GM19395 (cell line): ENCODE data around the gene MYO18A.

Experiments
- ATAC-seq: cut with Tn5 transposase; IDR thresholded peaks from one replicate; pipeline ENCODE4 v1.9.1; 2021; ENCODE audit warnings: mild to moderate bottlenecking, moderate library complexity; ENCODE audit not compliant: unreplicated experiment

MYO18A gene

DNA sequence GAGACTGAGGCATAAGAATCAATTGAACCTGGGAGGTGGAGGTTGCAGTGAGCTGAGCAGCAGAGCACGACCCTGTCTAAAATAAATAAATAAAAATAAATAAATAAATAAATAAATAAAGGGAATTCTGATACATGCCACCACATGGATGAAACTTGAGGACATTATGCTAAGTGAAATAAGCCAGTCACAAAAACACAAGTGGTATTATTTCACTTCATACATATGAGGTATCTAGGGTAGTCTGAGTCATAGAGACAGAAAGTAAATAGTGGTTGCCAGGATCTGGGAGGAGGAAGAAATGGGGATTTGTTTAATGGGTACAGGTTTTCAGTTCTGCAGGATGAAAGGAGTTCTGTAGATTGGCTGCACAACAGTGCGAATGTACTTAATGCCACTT lies 120.9 kb downstream of the MYO18A start:
- no peak for ATAC-seq

DNA sequence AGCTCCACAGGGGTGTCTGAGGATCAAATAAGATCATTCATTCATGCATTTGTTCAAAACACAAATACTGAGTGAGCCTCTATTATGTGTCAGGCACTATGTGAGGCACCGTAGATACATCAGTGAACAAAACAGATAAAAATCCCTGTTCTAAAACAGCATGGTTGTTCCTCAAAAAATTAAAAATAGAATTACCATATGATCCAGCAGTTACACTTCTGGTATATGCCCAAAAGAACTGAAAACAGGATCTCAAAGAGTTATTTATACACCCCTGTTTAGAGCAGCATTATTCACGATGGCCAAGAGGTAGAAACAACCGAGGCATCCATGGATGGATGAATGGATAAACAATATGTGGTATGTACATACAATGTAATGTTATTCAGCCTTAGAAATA lies 121.8 kb downstream of the MYO18A start:
- ATAC-seq, result no peak

DNA sequence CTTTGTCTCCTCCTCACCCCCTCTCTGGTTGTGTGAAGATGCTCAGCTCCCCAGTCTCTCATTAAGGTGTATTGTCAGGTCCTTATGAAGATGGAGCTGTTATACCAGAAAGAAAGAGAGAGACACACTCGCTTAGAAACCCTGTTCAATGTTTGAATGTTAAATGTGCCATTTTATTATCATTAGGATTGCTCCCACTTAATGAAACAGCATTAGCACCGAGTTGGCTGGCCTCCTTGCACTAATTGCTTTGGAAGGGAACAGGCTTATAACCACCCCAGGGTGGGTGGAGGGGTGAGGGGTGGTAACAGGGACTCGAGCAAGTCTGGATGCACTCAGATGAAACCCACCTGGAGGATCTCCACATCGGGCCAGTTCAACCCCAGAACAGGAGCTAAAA lies 122.8 kb downstream of the MYO18A start:
- no peak for ATAC-seq

DNA sequence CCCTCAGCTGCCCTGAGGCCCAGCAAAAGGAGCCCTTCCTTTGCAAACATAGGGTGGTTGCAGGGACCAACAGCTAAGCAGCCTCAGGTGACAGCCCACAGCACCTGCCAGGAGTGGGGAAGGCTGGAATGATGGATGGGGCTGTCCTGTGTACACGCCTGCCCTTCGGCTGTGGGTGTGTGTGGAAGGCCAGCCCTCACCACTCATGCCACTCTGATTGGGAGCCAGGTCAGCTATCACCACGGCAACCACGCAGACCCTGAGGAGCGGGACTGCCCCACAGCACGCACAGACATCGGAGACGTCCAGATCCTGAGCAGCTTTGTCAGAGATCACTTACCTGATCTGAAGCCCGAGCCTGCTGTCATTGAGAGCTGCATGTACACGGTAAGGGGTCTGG lies 125.4 kb downstream of the MYO18A start:
- ATAC-seq, result no peak

DNA sequence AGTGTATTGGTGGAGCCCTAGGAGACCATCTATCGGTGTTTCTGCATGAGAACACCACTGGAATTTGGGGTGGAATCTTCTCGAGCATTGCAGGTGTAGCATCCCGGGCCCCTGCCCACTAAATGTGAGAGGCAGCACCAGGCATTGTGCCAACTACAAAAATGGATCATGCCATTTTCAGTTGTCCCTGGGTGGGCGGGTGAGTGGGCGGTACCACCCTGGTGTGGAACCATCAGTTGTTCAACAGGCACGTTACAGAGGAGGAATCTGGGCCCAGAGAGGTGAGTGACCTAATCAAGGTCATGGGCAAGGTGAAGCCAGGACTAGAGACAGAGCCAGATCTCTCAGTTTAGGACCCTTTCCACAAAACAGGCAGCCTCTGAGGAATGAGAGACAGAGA lies 128.5 kb downstream of the MYO18A start:
- no peak for ATAC-seq

DNA sequence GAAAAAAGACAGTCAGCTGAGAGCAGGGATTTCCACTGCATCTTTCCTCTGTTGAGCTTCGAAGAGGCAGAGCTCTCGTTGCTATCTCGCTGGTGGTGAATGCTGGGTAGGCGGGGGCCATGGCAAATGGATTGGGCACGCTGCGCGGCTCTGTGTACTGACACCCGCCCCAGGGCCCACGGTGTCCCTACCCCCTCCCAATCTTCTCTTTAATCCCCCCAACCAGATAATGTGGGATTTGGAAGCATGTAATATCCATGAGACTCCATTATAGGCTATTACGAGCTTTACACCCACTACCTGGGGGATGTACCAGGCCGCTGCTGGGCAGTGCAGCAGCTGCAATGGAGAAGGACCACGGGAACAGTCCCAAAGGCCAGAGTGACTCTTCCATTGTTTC lies 129.0 kb downstream of the MYO18A start:
- ATAC-seq, result no peak

DNA sequence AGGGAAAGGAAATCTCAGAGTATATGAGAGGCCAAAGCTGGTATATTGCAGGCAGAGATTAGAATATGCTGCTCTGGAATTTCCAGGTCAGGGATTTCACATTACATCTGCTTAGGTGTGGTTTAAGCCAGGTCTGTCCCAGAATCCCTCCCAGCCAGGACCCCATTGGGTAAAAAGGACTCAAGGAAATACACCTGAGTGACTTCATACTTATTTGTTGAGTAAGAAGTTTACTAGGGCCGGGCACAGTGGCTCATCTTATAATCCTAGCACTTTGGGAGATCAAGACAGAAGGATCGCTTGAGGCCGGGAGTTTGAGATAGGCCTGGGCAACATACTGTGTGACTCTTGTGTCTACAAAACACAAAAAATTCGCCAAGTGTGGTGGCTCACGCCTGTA lies 130.0 kb downstream of the MYO18A start:
- no peak for ATAC-seq

DNA sequence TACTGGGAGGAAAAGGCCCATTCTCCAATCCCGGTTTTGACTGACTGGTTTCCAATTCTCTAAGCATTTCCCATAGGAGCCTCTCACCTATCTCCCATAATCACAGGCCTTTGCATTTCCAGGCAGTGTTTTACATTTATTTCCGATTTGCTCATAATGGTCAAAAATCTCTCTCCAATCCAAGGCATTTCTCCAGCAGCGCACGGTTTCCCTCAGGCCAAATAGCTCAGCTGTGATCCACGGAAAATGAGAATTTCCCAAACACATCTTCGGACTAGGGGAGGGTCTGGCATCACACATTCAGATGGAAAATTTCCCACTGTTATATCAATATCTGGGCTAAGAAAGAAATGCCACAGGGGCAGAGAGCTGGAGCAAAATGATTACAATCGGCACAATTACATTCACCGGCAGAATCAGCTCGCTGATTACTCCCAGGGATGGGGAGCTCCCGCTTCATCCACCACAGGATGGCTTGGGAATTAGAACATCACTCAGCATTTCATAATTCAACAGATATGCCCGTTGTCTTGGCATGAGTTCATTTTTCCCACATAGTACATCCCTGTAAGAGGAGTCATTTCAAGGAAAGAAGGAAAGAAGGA lies 130.6 kb downstream of the MYO18A start:
- no peak for ATAC-seq

DNA sequence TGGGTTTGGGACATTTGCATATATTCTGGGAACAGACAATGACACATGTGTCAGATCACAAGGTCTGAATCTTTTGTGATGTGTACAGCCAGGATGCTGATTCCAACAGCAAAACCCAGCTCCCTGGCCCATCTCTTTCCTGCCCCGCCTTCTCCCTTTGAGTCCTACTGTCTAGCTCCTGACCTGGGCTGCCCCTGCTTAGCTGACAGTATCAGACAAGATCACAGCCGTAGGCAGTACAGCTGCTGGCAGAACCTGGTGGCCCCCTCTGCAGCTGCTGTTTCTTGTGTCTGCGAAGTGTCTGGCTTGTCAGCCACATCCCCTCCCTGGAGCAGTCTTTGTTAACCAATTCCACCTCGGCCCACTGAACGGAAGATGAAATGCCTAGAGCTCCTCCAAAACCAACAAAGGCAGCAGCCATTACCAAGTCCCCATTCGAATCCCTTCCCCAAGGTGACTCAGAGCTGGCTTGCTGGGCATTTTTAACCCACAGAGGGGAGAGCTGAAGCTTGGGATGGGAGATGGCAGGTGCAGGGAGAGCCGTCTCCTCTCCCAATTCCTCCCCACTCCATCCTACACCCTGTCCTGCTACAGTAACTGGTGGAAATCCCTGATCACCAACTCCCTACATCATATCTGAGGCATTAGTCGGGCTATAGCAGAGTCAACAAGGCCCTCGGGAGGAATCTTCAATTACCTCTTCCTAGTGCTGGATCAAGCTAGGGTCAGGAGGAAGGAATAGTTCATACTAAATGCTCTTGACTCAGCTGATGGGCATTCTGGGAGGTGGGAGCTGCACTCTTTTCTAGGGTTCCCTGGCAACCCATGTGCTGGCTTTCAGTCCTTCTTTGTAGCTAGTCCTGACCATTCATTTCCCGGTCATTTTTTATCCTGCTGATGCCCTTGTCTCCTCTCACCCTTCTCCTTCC lies 131.5 kb downstream of the MYO18A start:
- ATAC-seq, result no peak

DNA sequence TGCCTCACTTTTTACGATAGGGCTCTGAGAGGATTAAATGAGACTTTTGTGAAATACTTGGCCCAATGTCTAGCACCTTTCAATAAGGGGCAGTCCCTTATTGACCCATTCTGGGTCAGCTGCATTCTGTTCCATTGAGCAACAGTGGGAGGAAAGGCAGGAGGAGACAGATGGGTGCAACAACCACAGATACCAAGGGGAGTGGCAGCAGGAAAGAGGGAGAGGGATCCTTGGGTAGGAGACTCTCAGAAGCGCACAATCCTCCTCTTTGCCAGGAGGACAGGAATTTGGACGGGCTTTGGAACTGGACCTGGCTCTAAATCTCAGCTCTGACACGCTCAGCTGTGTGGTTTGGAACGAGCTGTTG lies 133.7 kb downstream of the MYO18A start:
- ATAC-seq, result no peak

DNA sequence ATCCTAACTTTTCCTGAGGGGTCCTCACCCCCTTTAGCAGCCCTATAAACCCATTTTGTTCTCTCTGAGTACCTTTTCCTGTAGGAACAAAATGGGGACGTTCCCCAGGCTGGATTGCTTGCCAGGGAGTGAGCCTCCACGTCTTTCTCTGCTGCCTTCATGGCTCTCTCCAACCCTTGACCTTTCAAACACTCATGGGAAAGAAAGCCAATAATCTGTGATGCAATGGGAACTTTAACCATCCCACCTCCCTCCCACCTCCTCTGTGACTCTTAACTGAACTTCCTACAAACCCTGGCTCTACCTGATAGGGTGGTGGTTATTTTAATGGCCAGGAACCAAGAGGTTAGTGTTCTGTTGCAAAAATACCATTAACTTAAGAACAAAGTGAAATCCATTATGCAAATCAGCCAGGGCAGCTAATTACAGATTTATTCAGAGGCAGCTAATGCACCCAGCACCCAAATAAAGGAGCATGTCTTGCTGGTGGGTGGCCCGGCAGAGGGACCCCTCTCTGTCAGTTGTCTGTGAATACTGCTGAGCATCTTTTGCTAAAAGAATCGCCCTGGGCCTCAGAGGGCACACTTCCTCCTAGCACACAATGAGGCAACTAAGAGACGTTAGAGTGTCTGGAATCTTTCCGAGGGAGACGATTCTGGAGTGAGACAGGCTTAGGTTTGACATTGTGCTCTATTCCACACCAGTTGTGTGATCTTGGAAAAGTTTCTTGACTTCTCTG lies 134.3 kb downstream of the MYO18A start:
- ATAC-seq, result no peak

DNA sequence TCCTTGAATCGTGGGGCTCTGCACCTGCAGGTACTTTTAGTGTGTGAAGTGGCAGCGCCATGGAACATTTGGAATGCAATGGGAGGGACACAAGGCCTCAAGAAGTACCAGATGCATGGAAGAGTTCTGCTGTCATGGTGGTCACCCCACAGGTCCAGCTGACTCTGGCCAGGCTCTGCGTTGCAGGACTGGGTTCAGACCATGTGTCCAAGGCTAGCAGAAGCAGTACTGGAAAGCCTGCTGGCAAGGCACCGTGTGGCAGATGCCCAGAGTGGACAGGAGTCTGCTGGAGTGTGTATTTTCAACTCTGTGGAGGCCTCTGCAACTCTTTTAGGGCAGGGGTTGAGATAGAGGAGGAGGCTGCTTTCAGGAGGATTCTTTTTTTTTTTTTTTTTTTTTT lies 135.2 kb downstream of the MYO18A start:
- no peak for ATAC-seq

DNA sequence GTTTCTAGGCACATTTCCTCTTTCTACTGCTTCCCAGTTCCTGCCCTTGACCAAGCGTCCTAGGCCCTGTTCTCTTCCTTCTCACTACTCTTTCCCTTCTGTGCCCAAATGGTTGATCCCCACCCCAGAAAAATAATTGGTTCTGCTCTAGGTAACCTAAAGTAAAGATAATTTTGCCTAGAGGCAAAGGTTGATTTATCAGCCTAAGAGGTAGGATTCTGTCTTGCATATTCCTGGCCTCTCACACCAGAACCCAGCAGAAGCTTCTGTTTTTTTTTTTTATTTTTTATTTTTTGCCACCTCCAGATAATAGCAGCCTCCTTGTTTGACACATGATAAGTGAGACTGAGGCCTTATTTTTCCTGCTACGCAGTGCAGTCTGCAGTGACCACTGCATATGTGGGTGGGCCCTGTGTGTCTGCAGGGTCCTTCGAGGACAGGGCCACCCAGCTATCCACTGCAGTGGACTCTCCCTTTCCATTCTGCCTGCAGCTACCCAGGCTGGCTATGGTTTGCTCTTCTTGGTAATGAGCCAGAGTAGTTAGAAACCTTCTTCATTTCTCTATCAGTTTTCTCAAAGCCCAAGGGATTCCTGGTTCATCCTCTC lies 136.6 kb downstream of the MYO18A start:
- ATAC-seq, result no peak

DNA sequence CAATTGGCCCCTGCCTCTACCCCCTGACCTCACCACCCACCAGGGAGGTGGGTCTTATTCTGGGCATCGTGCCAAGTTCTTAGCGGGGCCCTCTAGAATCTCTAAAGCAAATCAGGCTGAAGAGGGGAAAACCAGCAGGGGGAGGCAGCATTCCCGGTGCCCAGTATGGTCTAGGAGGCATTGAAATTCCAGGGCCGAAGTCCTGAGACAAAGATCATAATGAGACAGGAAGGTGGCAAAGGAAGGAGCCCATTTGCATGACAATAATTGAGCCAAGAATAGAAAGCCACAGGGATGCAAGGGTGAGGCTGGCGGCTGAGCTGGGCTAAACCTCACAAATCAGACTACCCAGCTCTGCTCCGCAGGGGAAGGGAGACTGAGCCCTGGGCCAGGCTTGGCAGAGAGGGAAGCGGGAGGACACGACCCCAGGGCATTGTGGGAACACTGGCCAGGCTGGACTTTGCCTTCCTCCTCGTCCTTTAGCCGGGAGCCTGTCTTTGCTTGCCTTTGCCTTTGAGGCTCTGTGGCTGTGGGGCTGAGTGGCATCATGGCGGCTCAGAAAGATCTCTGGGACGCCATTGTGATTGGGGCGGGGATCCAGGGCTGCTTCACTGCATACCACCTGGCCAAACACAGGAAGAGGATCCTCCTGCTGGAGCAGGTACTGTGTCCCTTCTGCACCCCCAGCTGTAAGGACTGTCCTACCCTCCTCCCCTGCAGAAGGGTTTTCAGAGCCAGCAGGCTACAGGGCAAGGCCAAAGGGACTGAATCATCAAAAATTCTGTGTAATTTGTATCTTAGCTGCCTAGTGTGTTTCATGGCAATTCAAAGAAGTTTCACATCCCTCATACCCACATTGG lies 137.3 kb downstream of the MYO18A start, which contains the start of gene PIPOX:
TSS of gene PIPOX (plus strand) at position 463 of the 860 bp plus-strand sequence. CDS start at position 548, 85 bp downstream.
- ATAC-seq, result no peak

DNA sequence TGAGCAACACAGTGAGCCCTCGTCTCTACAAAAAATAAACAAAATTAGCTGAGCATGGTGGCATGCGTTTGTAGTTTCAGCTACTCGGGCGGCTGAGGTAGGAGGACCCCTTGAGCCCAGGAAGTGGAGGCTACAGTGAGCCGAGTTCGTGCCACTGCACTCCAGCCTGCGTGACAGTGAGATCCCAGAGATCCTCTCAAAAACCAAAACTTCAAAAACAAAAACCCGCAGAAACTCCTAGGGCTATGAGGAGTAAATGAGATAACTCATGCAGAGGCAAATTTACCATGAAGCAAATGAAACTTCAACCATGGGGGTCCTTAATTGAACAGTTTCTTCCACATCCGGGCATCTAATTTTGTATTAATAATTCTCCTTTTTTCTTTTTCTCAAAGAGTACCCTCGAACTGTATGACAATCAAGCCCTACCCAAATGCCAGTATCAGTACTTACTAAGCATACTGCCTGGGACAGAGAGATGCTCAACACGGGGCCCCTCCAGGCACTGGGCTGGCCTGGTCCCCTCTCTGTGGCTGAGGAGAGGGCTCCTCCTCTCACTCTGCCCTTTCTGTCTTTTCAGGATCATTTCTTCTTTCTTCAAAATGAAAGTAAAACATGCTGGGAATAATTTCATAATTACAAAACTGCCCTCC lies 138.0 kb downstream of the MYO18A start:
- no peak for ATAC-seq

DNA sequence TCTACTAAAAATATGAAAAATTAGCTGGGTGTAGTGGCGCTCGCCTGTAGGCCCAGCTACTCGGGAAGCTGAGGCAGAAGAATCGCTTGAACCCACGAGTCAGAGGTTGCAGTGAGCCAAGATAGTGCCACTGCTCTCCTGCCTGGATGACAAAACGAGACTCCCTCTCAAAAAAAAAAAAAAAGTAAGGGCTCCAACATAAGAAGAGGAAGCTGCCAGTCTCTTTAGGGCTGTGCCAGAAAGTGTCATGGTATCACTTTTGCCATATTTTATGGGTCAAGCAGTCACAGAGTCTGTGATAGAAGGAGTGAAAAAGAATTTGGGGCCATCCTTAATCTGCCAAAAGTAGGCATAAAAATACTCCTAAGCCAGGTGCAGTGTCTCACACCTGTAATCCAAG lies 138.6 kb downstream of the MYO18A start:
- ATAC-seq, result no peak

DNA sequence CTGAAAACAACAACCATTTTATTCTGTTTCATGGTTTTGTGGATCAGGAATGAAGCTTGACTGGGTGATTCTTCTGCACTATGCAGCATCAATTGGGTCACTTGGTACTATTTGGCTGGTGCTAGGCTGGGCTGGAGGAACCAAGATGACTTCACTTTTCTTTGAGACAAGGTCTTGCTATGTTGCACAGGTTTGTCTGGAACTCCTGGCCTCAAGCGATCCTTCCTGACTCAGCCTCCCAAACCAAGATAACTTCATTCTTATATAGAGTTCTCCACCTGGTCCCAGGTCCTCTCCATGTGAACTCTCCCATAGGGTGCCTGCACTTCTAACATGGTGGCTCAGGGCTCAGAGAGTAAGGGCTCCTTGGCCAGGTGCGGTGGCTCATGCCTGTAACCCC lies 139.1 kb downstream of the MYO18A start:
- no peak for ATAC-seq

DNA sequence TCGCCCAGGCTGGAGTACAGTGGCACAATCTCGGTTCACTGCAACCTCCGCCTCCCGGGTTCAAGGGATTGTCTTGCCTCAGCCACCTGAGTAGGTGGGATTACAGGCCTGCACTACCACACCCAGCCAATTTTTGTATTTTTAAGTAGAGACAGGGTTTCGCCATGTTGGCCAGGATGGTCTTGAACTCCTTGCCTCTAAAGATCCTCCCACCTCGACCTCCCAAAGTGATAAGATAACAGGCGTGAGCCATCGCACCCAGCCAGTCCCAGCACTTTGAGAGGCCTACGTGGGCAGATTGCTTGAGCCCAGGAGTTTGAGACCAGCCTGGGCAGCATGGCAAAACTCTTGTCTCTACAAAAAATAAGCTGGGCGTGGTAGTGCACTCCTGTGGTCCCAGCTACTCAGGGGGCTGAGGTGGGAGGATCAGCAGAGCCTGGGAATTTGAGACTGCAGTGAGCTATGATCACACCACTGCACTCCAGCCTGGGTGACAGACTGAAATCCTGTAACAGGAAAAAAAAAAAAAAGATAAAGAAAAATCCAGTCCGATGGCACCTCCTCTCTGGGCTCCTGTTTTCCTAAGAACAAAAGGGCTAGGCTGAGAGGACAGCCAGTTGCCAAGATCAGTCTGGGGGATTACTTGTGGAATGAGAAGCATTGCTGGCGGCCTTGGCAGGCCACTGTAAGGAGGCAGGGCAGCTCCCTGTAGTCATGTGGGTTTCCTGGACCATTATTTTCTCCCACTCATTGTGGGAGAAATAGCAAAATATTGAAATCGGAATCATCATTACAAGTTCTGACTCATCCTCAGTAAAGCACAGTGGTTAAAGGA lies 140.2 kb downstream of the MYO18A start:
- no peak for ATAC-seq
